Right lobe of liver (tissue), 4 donors: ENCODE measurements around the gene EMC7.

Source experiments
- POLR2A ChIP-seq: fragments of 450-650 bp; IDR thresholded peaks from one replicate; pipeline ENCODE4 v1.6.1; 2017; ENCODE audit warnings: antibody characterized with exemption, mild to moderate bottlenecking
- TF ChIP-seq, protein P1 (sequence below), 4 donors: fragments of 200-600 bp in 3 of 4; fragments of 450-650 bp in 1 of 4; IDR thresholded peaks; one replicate each; pipeline versions ENCODE4 v1.5.1 to v1.8.0; 2016 to 2022; ENCODE audit warnings: antibody characterized with exemption in 4 of 4, mild to moderate bottlenecking in 2 of 4
- donor health status: DM: no; HTN: no; CAD: no.
- donor health status: DM: no; HTN: no; CAD: no.
- donor health status: DM: no; HTN: yes; CAD: no.

- TF ChIP-seq, protein P1, sequence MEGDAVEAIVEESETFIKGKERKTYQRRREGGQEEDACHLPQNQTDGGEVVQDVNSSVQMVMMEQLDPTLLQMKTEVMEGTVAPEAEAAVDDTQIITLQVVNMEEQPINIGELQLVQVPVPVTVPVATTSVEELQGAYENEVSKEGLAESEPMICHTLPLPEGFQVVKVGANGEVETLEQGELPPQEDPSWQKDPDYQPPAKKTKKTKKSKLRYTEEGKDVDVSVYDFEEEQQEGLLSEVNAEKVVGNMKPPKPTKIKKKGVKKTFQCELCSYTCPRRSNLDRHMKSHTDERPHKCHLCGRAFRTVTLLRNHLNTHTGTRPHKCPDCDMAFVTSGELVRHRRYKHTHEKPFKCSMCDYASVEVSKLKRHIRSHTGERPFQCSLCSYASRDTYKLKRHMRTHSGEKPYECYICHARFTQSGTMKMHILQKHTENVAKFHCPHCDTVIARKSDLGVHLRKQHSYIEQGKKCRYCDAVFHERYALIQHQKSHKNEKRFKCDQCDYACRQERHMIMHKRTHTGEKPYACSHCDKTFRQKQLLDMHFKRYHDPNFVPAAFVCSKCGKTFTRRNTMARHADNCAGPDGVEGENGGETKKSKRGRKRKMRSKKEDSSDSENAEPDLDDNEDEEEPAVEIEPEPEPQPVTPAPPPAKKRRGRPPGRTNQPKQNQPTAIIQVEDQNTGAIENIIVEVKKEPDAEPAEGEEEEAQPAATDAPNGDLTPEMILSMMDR (IDR thresholded peaks at IDR 0.05), result no peak
- no peak for TF ChIP-seq POLR2A
These were observed 15.9 kb downstream of the EMC7 start for GRCh38 chr15:34085746-34086145.
